Lower leg skin (tissue), 3 donors: ENCODE data around the gene TMEM35B.

ENCODE experiments used
- CTCF ChIP-seq, 3 donors: fragments of 450-650 bp; IDR thresholded peaks; one replicate each; pipeline ENCODE4 v1.5.1; 2016; ENCODE audit warnings: antibody characterized with exemption in 3 of 3, mild to moderate bottlenecking in 3 of 3, moderate library complexity in 2 of 3
- POLR2A ChIP-seq, 2 donors: fragments of 450-650 bp; IDR thresholded peaks; one replicate each; pipeline ENCODE4 v1.6.1; 2016 to 2017; ENCODE audit warnings: antibody characterized with exemption in 2 of 2, mild to moderate bottlenecking in 1 of 2, moderate library complexity in 1 of 2

DNA sequence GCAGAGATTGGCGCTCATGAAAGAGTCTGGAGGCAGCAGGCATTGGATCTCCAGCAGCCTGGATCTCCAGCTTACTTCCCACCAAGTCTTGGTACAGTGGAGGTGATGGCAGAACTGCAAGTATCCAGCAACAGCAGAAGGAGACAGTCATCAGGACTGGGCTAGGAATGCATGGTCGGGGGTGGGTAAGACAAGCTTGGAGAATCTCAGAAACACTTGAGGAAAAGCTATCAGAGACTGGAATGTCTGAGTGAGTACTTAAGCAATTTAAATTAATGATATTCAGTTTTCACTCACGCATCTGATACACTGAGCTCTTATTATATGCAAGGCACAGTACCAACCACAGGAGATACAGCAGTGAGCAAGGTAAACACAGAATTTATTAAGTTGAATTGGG is 9.8 kb downstream of the TMEM35B start:
- TF ChIP-seq CTCF (IDR thresholded peaks at IDR 0.05) (no peak), POLR2A (IDR thresholded peaks at IDR 0.05) (no peak)
